Ecto neural progenitor cell (in vitro differentiated cells): Measurements from ENCODE around the gene IL20RB.

ENCODE experiments used
- DNase-seq: peaks from one replicate; pipeline ENCODE4 v3.0.0-alpha.2; 2018; ENCODE audit warnings: low spot score

Gene IL20RB

GRCh38 chr3:136957751-136958288, at the start of gene IL20RB:
Gene IL20RB (plus strand): TSS chr3:136957983. CDS start chr3:136958114, 131 bp downstream.
- no peak for DNase-seq

GRCh38 chr3:136908297-136908696, 49.5 kb upstream of the IL20RB start:
- DNase-seq, result no peak

- DNase-seq, result no peak
These were observed 48.6 kb upstream of the IL20RB start for GRCh38 chr3:136909187-136909586.

GRCh38 chr3:136910697-136911096, 47.1 kb upstream of the IL20RB start:
- no peak for DNase-seq

GRCh38 chr3:136913168-136913567, 44.6 kb upstream of the IL20RB start:
- DNase-seq, result no peak

- no peak for DNase-seq
These were observed 43.0 kb upstream of the IL20RB start for GRCh38 chr3:136914739-136915138.

- DNase-seq, result no peak
These were observed 41.6 kb upstream of the IL20RB start for GRCh38 chr3:136916223-136916622.

- no peak for DNase-seq
These were observed 37.8 kb upstream of the IL20RB start for GRCh38 chr3:136919799-136920580.

- DNase-seq, result no peak
These were observed 36.7 kb upstream of the IL20RB start for GRCh38 chr3:136920904-136921611.

- no peak for DNase-seq
These were observed 32.2 kb upstream of the IL20RB start for GRCh38 chr3:136925425-136926190.

GRCh38 chr3:136928240-136928639, 29.5 kb upstream of the IL20RB start:
- DNase-seq, result no peak

- DNase-seq, result no peak
These were observed 27.7 kb upstream of the IL20RB start for GRCh38 chr3:136929977-136930670.

GRCh38 chr3:136931606-136932005, 26.2 kb upstream of the IL20RB start:
- DNase-seq, result no peak

- DNase-seq, result no peak
These were observed 25.3 kb upstream of the IL20RB start for GRCh38 chr3:136932523-136932922.

GRCh38 chr3:136932978-136933772, 24.6 kb upstream of the IL20RB start:
- DNase-seq, result no peak

GRCh38 chr3:136937175-136937574, 20.6 kb upstream of the IL20RB start:
- DNase-seq, result no peak

- DNase-seq, result no peak
These were observed 19.9 kb upstream of the IL20RB start for GRCh38 chr3:136937851-136938250.

- no peak for DNase-seq
These were observed 19.4 kb upstream of the IL20RB start for GRCh38 chr3:136938334-136938733.

- no peak for DNase-seq
These were observed 18.3 kb upstream of the IL20RB start for GRCh38 chr3:136939489-136939888.

- no peak for DNase-seq
These were observed 15.0 kb upstream of the IL20RB start for GRCh38 chr3:136942803-136943202.

- no peak for DNase-seq
These were observed 14.3 kb upstream of the IL20RB start for GRCh38 chr3:136943436-136943835.
